Activated CD4-positive, alpha-beta T cell treated with anti-CD3 and anti-CD28 coated beads for 4 hours (primary cell): ENCODE measurements around the gene GLRA1.

Experiments used
- DNase-seq, 2 donors: peaks; one replicate each; pipeline ENCODE4 v3.0.0-alpha.2; 2020

GLRA1 gene

DNA sequence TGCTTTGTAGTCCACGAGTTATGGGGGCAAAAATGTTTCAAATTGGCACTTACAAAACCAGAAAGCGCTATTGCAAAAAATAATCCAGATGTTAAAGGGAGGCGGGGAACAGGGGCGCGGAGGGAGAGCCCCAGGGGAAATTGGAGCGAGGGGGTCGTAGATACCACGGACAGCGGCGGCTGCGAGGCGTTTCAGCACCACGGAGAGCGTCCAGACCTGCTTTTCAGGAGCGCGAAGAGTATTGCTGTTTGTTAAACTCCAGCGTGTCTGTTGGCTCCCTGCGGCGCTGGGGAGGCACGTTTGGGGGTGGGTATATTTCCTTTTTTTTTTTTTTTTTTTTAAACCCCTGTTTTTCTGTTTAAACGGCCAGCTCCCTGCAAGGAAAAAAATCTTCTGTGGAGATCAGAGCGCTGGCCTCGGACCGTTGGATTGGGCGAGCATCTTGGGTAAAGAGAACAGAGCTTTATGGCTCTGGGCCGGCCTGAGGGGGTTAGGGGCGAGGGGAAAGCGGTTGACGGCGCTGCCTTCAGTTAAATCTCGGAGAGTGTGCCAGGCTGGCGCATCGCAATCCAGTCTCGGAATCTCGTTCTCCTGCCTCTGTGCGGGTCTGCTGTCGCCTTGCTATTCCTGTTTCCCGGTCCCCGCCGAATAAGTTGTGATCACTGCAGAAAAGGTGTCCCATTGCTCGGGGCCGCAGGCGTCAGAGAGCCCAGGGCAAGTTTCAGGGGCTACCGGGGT lies at the start of gene GLRA1:
Gene GLRA1, minus strand, starts transcription at position 288 of the 738 bp plus-strand sequence. CDS start 302 bp downstream, outside the sequence.
- peak; percentile 18 to 20 for DNase-seq

DNA sequence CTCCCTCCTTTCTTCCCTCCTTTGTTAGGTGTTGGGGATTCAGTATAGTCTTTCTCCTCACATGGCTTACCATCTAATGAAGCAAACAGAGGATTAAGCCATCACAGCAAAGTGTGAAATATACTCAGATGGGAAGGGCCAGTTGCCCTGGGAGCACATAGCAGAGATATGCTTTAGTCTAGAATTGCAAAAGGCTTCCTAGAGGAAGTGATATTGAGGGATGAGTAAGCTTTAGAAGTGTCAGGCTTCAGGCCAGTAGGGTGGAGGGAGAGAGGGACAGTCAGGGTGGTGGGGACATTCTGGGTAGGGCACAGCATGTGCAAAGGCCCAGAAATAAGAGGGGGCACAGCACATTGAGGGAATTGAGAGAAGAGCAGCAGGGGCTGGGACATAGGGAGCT lies 46.2 kb upstream of the GLRA1 start:
- DNase-seq: no peak

GRCh38 chr5:151967865-151968264 lies 43.2 kb upstream of the GLRA1 start:
- DNase-seq: no peak

DNA sequence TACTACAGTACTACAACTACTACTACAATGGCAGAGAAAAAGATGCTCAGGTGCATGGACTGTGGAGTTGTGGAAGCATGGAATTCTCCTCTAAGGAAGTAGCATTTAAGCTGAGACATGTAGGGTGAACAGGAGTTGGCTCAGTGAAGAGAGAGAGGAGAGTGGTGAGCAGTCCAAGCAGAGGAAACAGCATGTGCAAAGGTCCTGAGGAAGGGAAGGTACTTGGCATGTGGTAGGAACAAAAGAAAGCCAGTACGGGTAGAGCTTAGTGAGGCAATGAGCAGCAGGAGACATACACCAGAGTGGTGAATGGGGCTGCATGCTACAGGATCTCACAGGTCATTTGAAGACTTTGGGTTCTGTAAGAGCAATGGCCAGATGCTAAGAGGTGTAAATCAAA lies 41.4 kb upstream of the GLRA1 start:
- DNase-seq: no peak

GRCh38 chr5:151964471-151964870 lies 39.8 kb upstream of the GLRA1 start:
- no peak for DNase-seq

DNA sequence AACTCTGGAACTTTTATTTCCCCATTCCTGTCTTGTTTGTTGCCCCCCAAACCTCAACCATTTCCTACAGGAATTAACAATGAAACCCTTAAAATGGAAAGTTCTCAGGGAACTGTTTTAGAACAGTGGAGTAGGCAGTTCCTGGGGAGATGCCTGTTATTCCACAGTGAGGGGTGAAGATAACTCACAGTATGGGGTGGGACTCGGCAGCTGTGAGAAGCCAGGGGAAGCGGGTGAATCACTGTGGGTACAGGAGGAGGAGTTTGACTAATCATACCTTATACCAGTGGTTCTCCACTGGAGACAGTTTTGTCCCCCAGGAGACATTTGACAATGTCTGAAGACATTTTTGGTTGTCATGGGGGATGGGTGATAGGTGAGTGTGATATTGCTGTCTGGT lies 36.9 kb upstream of the GLRA1 start:
- DNase-seq: no peak

GRCh38 chr5:151958111-151958510 lies 33.5 kb upstream of the GLRA1 start:
- no peak for DNase-seq

GRCh38 chr5:151956725-151957124 lies 32.1 kb upstream of the GLRA1 start:
- DNase-seq: no peak

GRCh38 chr5:151954255-151954654 lies 29.6 kb upstream of the GLRA1 start:
- no peak for DNase-seq

DNA sequence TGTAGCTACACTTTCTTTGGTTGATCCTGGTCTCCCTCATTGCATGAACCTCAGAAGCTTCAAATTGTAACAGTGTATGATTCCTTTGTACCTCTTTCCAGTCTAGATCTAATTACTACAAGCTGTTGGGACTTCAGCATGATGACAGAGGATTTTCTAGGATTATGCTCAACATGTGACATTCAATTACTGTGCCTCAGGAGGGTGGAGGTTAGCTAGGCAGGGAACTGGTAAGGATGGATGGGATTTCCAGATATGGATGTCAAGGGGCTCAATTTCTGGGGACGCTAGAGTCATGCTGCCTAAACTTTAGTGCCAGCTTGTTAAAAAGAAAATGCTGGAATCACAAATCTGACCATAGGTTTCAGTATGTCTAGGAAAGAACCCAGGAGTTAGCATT lies 29.2 kb upstream of the GLRA1 start:
- no peak for DNase-seq

- no peak for DNase-seq
Measured at GRCh38 chr5:151952238-151952637, 27.6 kb upstream of the GLRA1 start.

DNA sequence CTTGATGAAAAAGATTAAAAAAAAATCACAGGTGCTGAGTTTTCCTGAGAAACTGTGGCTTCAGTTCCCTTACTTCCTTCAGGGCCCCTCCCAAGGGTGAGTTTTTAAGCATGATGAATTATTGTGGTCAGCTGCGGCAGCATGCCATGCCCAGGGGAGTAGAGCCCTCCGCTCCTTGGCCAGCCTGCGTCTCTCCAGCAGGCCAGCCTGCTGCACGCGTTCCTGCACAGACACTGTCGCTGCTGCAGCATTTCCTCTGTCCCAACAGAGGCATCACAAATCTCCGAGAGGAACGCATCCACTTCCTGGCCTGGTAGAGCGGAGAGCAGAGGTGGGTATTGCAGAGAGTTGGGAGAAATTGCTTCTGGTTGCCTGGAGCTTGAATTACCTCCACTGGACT lies 26.1 kb upstream of the GLRA1 start:
- DNase-seq: no peak

- no peak for DNase-seq
Measured at GRCh38 chr5:151949701-151950308, 25.2 kb upstream of the GLRA1 start.

DNA sequence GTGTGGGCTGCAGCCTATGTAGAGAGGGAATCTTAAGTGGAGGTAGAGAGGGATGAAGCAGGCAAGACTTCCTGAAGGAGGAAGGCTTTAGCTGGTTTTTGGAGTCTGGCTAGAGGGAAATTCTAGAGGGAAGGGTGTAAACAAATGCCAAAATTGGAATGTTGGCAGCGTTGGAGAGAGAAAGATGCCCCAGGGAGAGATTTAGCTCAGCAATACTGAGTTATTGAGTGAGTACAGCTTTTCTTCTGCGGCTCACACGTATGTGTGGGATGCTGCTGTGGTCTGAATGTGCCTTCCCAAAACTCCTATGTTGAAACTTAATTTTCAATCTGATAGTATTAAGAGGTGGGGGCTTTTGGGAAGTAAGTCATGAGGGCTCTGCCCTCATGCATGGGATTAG lies 24.5 kb upstream of the GLRA1 start:
- DNase-seq: no peak

- DNase-seq: no peak
Measured at GRCh38 chr5:151947931-151948608, 23.4 kb upstream of the GLRA1 start.

- DNase-seq: no peak
Measured at GRCh38 chr5:151937851-151938250, 13.2 kb upstream of the GLRA1 start.

DNA sequence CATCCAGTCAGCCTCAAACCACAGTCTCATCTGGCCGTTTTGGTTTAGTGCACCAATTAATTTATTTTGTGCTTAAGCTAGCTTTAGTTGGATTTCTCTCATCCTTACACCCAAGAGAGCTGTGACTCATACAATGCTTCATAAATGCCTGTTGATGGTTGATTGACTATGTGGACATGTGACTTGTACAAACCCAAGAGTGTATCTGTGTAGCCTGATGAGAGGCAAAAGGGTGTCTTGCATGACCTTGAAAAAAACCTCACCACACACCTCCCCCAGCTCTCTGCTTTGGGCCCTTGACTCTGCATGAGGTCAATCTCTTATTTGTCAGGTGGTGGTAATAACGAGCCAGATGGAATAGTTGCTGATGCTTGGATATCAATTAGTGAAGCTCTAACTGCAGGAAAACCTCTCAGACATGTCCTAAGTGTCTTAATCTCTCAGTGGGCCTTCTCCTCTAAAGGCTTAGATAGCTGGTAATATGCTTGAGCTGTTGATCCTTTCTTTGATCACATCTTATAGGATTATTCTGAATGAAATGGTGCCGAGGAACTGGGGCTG lies 10.6 kb upstream of the GLRA1 start:
- no peak for DNase-seq

- no peak for DNase-seq
Measured at GRCh38 chr5:151931260-151931659, 6.6 kb upstream of the GLRA1 start.

DNA sequence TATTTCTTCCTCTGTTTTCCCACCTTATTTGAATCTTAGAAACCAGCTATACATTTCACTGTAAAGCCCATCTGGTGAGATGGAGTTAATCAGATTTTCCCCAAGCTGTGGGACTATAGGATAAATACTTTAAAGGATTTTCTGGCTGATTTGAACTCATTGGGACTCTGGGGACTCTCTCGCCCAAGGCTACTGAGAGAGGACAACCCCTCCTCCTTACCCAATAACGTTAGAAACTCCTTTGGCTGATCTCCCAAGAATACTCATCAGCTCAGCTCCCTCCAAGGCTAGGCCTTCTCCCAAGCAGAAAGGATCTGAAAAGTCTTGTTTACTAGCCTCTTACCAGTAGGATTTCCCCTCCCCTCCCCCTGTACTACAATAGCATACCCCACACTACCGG lies 1.5 kb upstream of the GLRA1 start:
- no peak for DNase-seq

- no peak for DNase-seq
Measured at GRCh38 chr5:151925340-151925739, 689 bp upstream of the GLRA1 start.

DNA sequence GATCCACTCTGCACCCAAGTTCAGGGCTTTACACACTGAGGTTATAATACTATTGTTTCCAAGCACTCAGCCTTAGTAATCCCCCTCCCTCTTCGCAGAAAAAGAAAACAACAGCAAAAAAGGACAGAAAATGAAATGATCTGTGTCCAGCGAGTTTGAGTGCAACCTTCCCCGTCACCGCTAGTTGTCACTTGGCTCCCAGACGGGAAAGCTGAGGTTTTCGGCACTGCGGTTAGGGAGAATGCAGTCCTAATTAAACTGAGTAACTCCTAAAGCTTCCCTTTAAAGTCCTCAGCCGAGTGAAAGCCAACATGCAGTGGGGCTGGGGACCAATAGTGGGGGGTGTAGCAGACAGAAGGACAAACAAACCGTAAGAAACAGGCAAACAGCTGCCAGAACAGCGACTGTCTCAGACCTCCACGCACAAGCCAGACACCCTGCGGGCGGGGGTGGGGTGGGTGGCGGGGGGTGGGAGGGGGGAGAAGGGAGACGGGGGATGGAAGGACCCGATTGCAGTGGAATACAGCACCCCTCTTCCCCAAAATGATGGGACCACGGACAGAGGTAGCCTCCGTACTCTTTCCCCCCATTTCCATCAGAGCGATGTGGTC lies 680 bp downstream of the GLRA1 start:
- DNase-seq: no peak

DNA sequence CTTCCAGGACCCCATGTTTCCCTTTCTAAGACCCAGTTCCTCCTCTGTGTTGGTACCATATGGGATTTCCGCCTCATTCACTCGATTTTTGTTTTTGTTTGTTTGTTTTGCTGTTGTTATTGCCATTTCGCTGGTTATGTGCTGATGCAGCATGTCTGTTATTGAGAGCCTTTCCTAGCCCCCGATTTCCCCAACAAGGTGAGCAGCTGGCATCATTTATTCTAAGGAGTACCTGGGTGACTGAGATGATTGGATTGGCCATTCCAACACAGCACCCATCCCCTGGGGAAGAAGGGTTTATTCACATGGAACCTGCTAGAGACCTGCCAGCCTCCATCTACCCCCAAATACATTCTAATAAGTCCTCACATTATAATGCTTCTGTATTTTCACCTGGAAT lies 2.7 kb downstream of the GLRA1 start:
- DNase-seq: no peak

GRCh38 chr5:151917904-151918303 lies 6.7 kb downstream of the GLRA1 start:
- DNase-seq: no peak

DNA sequence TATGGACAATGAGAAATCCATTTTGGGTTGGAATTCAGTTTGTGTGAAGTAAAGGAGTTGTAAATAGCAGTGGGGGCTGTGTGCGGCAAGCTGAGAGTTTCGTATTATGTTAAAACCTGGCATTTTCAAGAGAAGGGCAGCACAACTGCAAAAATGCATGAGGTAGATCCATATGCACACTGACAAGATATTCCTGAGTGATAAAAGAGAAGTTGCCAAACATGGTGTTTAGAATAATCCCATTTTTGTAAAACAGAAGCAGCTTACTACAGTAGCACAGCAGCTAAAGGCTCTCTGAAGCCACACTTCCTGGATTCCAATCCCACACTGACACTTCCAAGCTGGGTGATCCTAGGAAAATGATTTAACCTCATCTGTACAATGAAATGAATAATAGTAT lies 11.2 kb downstream of the GLRA1 start:
- no peak for DNase-seq
